DND-41 (cell line): Measurements from ENCODE around the gene FCAR.
"Not testable (repeated sequence)": the region's sequence is repeated elsewhere in the genome, so short reads cannot be mapped to it uniquely, and the experiment has no call there.

Experiments
- ATAC-seq: fragments of 200-7000 bp; cut with Tn5 transposase; 3 replicates; pipeline ENCODE4 v1.9.1; 2021; ENCODE audit warnings: low read depth; ENCODE audit not compliant: insufficient read depth
- DNase-seq: peaks from one replicate; pipeline ENCODE4 v3.0.0-alpha.2; 2020
- H2AFZ ChIP-seq: 2 replicates; pipeline ENCODE4 v1.6.0; 2012; ENCODE audit warnings: low read depth, low read length
- H3K27ac ChIP-seq: 2 replicates; pipeline ENCODE4 v1.5.1; 2012; ENCODE audit warnings: low read length, inconsistent platforms
- H3K27me3 ChIP-seq: fragments of 200-600 bp; sonication (generic); 2 replicates; pipeline ENCODE4 v1.6.0; 2012; ENCODE audit warnings: low read length, mild to moderate bottlenecking, inconsistent platforms; ENCODE audit not compliant: insufficient read depth, poor library complexity
- H3K36me3 ChIP-seq: 2 replicates; pipeline ENCODE4 v1.5.1; 2012; ENCODE audit warnings: low read length, inconsistent platforms; ENCODE audit not compliant: insufficient read depth
- H3K4me1 ChIP-seq: 2 replicates; pipeline ENCODE4 v1.5.1; 2012; ENCODE audit warnings: mild to moderate bottlenecking, low read length; ENCODE audit not compliant: insufficient read depth
- H3K4me2 ChIP-seq: 2 replicates; pipeline ENCODE4 v1.6.0; 2012; ENCODE audit warnings: mild to moderate bottlenecking, moderate library complexity, low read length, inconsistent platforms; ENCODE audit not compliant: insufficient read depth
- H3K4me3 ChIP-seq, 2 experiments: fragments of 200-600 bp in 1 of 2; shearing (Covaris generic) in 1 of 2; 2 replicates each; pipeline ENCODE4 v1.5.1; 2012 to 2016; ENCODE audit warnings: inconsistent platforms in 2 of 2, low read length in 2 of 2, mild to moderate bottlenecking in 2 of 2, low read depth in 1 of 2, moderate library complexity in 1 of 2
- H3K79me2 ChIP-seq: 2 replicates; pipeline ENCODE4 v1.6.0; 2012; ENCODE audit warnings: low read length, inconsistent platforms; ENCODE audit not compliant: insufficient read depth
- H3K9ac ChIP-seq: 2 replicates; pipeline ENCODE4 v1.6.0; 2012; ENCODE audit warnings: low read depth, mild to moderate bottlenecking, inconsistent platforms, low read length, moderate library complexity
- H3K9me3 ChIP-seq: 2 replicates; pipeline ENCODE4 v1.5.1; 2012; ENCODE audit warnings: low read length, moderate library complexity, mild to moderate bottlenecking, inconsistent platforms; ENCODE audit not compliant: insufficient read depth, severe bottlenecking
- H4K20me1 ChIP-seq: 2 replicates; pipeline ENCODE4 v1.6.0; 2012; ENCODE audit warnings: low read length; ENCODE audit not compliant: insufficient read depth
- CTCF ChIP-seq: IDR thresholded peaks from 2 replicates; pipeline ENCODE4 v1.5.1; 2012; ENCODE audit warnings: borderline replicate concordance, low read length, moderate library complexity, mild to moderate bottlenecking; ENCODE audit not compliant: poor library complexity, severe bottlenecking; ENCODE audit errors: extremely low read depth
- EZH2 ChIP-seq: IDR thresholded peaks from 3 replicates; pipeline ENCODE4 v1.6.1; 2012; ENCODE audit warnings: borderline replicate concordance, low read depth, mild to moderate bottlenecking, moderate library complexity, low read length, inconsistent platforms; ENCODE audit not compliant: severe bottlenecking

Gene FCAR

GRCh38 chr19:54923276-54923675, 49.2 kb downstream of the FCAR start:
- Histone ChIP-seq H3K36me3 (no peaks in the 10 kb centered on the region), H2AFZ (no peak overlapping the region), H3K27ac (no peak overlapping the region), H3K27me3 (no peaks in the 10 kb centered on the region), H3K79me2 (no peaks in the 10 kb centered on the region), H4K20me1 (no peaks in the 10 kb centered on the region), H3K9me3 (peaks cover 9% of the 10 kb centered on the region), H3K9ac (no peak overlapping the region), H3K4me3 (no peak overlapping the region), H3K4me1 (no peaks in the 10 kb centered on the region), H3K4me2 (no peak overlapping the region)
- TF ChIP-seq CTCF, result no peak
- TF ChIP-seq EZH2, result no peak
- DNase-seq, result no peak
- no peak for ATAC-seq

- no peaks in the 10 kb centered on the region for H3K27me3 ChIP-seq
- no peaks in the 10 kb centered on the region for H4K20me1 ChIP-seq
- H3K4me3 ChIP-seq, result no peak overlapping the region
- no peaks in the 10 kb centered on the region for H3K79me2 ChIP-seq
- ATAC-seq (no peak), DNase-seq (no peak)
- H3K27ac ChIP-seq, result no peak overlapping the region
- peaks cover 15% of the 10 kb centered on the region for H3K9me3 ChIP-seq
- no peak overlapping the region for H2AFZ ChIP-seq
- H3K9ac ChIP-seq, result no peak overlapping the region
- no peaks in the 10 kb centered on the region for H3K4me1 ChIP-seq
- TF ChIP-seq EZH2 (no peak), CTCF (no peak)
- no peak overlapping the region for H3K4me2 ChIP-seq
- H3K36me3 ChIP-seq, result no peaks in the 10 kb centered on the region
Observed at GRCh38 chr19:54928299-54928698, 54.3 kb downstream of the FCAR start.

- DNase-seq (no peak), ATAC-seq (no peak)
- H3K4me2 ChIP-seq, result no peak overlapping the region
- no peak overlapping the region for H3K27ac ChIP-seq
- H3K9ac ChIP-seq, result no peak overlapping the region
- H4K20me1 ChIP-seq, result no peaks in the 10 kb centered on the region; the same call in 1 of the 2 replicates
- no peaks in the 10 kb centered on the region for H3K27me3 ChIP-seq
- no peaks in the 10 kb centered on the region for H3K79me2 ChIP-seq
- no peaks in the 10 kb centered on the region for H3K4me1 ChIP-seq
- H3K36me3 ChIP-seq, result no peaks in the 10 kb centered on the region
- no peaks in the 10 kb centered on the region for H3K9me3 ChIP-seq
- TF ChIP-seq CTCF, result no peak
- TF ChIP-seq EZH2, result no peak
- H3K4me3 ChIP-seq, result no peak overlapping the region
- no peak overlapping the region for H2AFZ ChIP-seq
Observed at GRCh38 chr19:54937926-54938325, 63.9 kb downstream of the FCAR start.

DNA sequence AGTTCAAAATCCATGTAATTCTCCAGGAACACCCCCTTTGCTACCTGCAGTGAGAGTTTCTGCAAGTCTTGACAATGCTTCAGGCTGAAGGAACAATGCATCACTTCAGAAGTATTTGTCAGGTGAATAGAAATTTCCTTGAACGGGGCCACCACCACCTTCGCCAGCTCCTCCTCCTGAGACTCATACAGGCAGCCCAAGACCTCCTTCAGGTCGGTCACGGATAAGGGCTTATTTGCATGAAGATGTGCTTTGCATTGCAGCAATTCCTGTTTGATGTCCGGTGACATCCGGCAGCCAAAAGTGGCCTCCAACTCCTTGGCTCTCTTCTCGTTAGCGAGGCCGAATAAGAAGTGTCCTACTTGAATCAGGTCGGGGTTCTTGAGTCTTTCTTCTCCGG, 64.9 kb downstream of the FCAR start:
- Histone ChIP-seq H3K9me3 (no peaks in the 10 kb centered on the region), H2AFZ (no peak overlapping the region), H3K36me3 (no peaks in the 10 kb centered on the region), H3K4me1 (no peaks in the 10 kb centered on the region), H3K79me2 (no peaks in the 10 kb centered on the region), H4K20me1 (no peaks in the 10 kb centered on the region; the same call in 1 of the 2 replicates), H3K4me2 (no peak overlapping the region), H3K27ac (no peak overlapping the region), H3K4me3 (no peak overlapping the region), H3K9ac (no peak overlapping the region), H3K27me3 (no peaks in the 10 kb centered on the region)
- DNase-seq, result no peak
- ATAC-seq, result no peak
- TF ChIP-seq EZH2 (no peak), CTCF (no peak)

DNA sequence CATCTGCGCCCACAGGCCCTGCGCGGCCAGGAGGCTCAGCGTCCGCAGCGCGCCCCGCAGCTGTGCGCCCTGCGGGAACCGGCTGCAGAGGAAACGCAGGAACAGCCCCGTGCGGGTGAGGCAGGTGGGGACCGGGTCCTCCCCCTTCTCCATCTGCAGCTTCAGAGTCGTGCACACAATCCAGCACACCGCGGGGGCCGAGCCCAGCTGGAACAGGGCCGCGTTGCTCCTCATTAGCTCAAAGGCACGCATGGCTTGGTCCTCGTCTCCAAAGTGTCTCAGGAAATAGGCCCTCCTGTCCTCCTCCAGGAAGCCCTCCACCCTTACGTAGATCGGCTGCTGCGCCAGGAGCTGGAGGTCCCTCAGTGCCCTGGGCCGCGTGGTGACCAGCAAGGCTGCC, 65.5 kb downstream of the FCAR start:
- not testable (repeated sequence) for H3K4me3 ChIP-seq, H3K27me3 ChIP-seq, H3K36me3 ChIP-seq, DNase-seq, H3K4me2 ChIP-seq, H3K9ac ChIP-seq, H3K9me3 ChIP-seq, ATAC-seq, H4K20me1 ChIP-seq, H2AFZ ChIP-seq, H3K79me2 ChIP-seq, H3K27ac ChIP-seq, H3K4me1 ChIP-seq
